Keratinocyte (primary cell): ENCODE measurements around the gene C11orf58. TPM values are rescaled to one million over a fixed set of nuclear protein-coding genes. Genes with fewer than 3 reads are reported as not detected.

Source experiments
- DNase-seq: peaks from one replicate; pipeline ENCODE4 v3.0.0-alpha.2; 2011; ENCODE audit warnings: low read depth, missing footprints, low spot score
- FAIRE-seq: peaks from 2 replicates; lab custom pipeline; 2011; peaks lifted over from hg19 to GRCh38; lab: Jason Lieb, UNC
- H2AFZ ChIP-seq: 2 replicates; pipeline ENCODE4 v1.6.0; 2012; ENCODE audit warnings: low read length, control low read depth, inconsistent platforms; ENCODE audit not compliant: control insufficient read depth
- H3K27ac ChIP-seq: 2 replicates; pipeline ENCODE4 v1.5.1; 2011; ENCODE audit warnings: low read length; ENCODE audit not compliant: control insufficient read depth, insufficient read depth
- H3K27me3 ChIP-seq: 3 replicates; pipeline ENCODE4 v1.6.0; 2011; ENCODE audit warnings: low read length; ENCODE audit not compliant: control insufficient read depth, insufficient read depth; ENCODE audit errors: extremely low read depth
- H3K36me3 ChIP-seq, 2 experiments: 2 replicates in 1 of 2; 3 replicates in 1 of 2; pipeline ENCODE4 v1.5.1; 2011; ENCODE audit warnings: low read length in 2 of 2, mild to moderate bottlenecking in 1 of 2; ENCODE audit not compliant: control insufficient read depth in 2 of 2, insufficient read depth in 2 of 2; ENCODE audit errors: extremely low read depth in 1 of 2
- H3K4me1 ChIP-seq: 3 replicates; pipeline ENCODE4 v1.5.1; 2011; ENCODE audit warnings: low read length; ENCODE audit not compliant: control insufficient read depth, insufficient read depth; ENCODE audit errors: extremely low read depth
- H3K4me2 ChIP-seq: 3 replicates; pipeline ENCODE4 v1.6.0; 2011; ENCODE audit warnings: low read depth, low read length; ENCODE audit not compliant: control insufficient read depth, insufficient read depth; ENCODE audit errors: extremely low read depth
- H3K4me3 ChIP-seq, 3 experiments: fragments of 200-600 bp in 1 of 3; sonication (generic) in 1 of 3; 2 replicates in 2 of 3; 3 replicates in 1 of 3; pipeline ENCODE4 v1.5.1; 2011 to 2016; ENCODE audit warnings: low read length in 3 of 3, mild to moderate bottlenecking in 3 of 3, control low read depth in 2 of 3, inconsistent platforms in 1 of 3, low read depth in 1 of 3, mixed read lengths in 1 of 3, mixed run types in 1 of 3, moderate library complexity in 1 of 3; ENCODE audit not compliant: control insufficient read depth in 2 of 3, insufficient read depth in 2 of 3; ENCODE audit errors: extremely low read depth in 1 of 3
- H3K79me2 ChIP-seq: 2 replicates; pipeline ENCODE4 v1.6.0; 2012; ENCODE audit warnings: low read length; ENCODE audit not compliant: control insufficient read depth, insufficient read depth
- H3K9ac ChIP-seq: 3 replicates; pipeline ENCODE4 v1.6.0; 2011; ENCODE audit warnings: low read length; ENCODE audit not compliant: control insufficient read depth, insufficient read depth; ENCODE audit errors: extremely low read depth
- H3K9me1 ChIP-seq: 3 replicates; pipeline ENCODE4 v1.6.0; 2011; ENCODE audit warnings: low read length; ENCODE audit not compliant: control insufficient read depth, insufficient read depth; ENCODE audit errors: extremely low read depth
- H3K9me3 ChIP-seq: 2 replicates; pipeline ENCODE4 v1.5.1; 2012; ENCODE audit warnings: low read depth, low read length; ENCODE audit not compliant: control insufficient read depth
- H4K20me1 ChIP-seq: 3 replicates; pipeline ENCODE4 v1.6.0; 2011; ENCODE audit warnings: low read length; ENCODE audit not compliant: control insufficient read depth, insufficient read depth; ENCODE audit errors: extremely low read depth
- EZH2 ChIP-seq: IDR thresholded peaks from one replicate; pipeline ENCODE4 v1.6.1; 2012; ENCODE audit warnings: inconsistent platforms, mild to moderate bottlenecking, low read length, moderate library complexity
- dilution Hi-C: fragments of 300-500 bp; cut with MboI; formaldehyde crosslinking; loops from one replicate; pipeline ENCODE4 v1.7.0; 2020; ENCODE audit warnings: low sequenced_read_pairs; ENCODE audit not compliant: extremely low pct_ligation_motif_present
- polyA plus RNA-seq, 5 experiments: library from polyadenylated mRNA; depleted of rRNA in 3 of 5; stranded (reverse) in 3 of 5; stranded (forward) in 1 of 5; unstranded in 1 of 5; fragments of >200 nt; gene quantifications; 1 replicate in 1 of 5; 2 replicates in 3 of 5; 3 replicates in 1 of 5; pipeline versions ENCODE4 v1.2.1 to v1.2.3, GENCODE V29; 2011 to 2012; ENCODE audit warnings: missing spikeins in 2 of 5, low read depth in 1 of 5, low replicate concordance in 1 of 5
- TF ChIP-seq, protein P1 (sequence below), 3 experiments: IDR thresholded peaks in 1 of 3; conservative IDR thresholded peaks in 1 of 3; optimal IDR thresholded peaks in 1 of 3; 2 replicates in 2 of 3; 3 replicates in 1 of 3; pipeline versions ENCODE3 to v1.5.1; 2011; ENCODE audit warnings: low read length in 3 of 3, mild to moderate bottlenecking in 3 of 3, moderate library complexity in 2 of 3, control low read depth in 1 of 3, inconsistent platforms in 1 of 3; ENCODE audit not compliant: insufficient read depth in 2 of 3; ENCODE audit errors: extremely low read depth in 1 of 3

C11orf58 gene
- polyA plus RNA-seq, 1 donor (not counting 4 experiments of a cell fraction or from before 2014, with no cell fraction given), result 166 TPM

DNA sequence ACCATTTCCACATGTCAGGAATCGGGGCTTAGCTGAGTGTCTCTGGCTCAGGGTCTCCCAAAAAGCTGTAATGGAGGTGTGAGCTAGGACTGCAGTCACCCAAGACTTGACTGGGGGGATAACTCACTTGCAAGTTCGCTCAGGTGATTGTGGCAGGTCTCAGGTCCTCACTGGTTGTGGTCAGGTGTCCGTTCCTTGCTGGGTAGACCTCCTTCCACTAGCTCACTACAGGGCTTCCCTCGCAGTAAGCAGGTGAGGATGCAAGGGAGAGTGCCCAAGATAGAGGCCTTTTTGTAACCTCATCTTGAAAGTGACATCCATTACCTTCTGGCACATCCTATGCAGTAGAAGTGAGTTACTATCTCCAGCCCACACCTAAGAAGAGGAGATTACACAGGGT is 29.5 kb downstream of the C11orf58 start:
- no peak overlapping the region for H3K27ac ChIP-seq
- no peaks in the 10 kb centered on the region for H3K4me1 ChIP-seq
- no peak overlapping the region for H3K4me2 ChIP-seq
- no peak overlapping the region for H3K4me3 ChIP-seq
- H3K36me3 ChIP-seq, result no peaks in the 10 kb centered on the region
- no peaks in the 10 kb centered on the region for H3K9me3 ChIP-seq
- dilution Hi-C loops, result no loop called here
- no peaks in the 10 kb centered on the region for H3K27me3 ChIP-seq
- no peak overlapping the region for H2AFZ ChIP-seq
- no peaks in the 10 kb centered on the region for H3K79me2 ChIP-seq
- DNase-seq (no peak), FAIRE-seq (no peak)
- H4K20me1 ChIP-seq, result no peaks in the 10 kb centered on the region
- TF ChIP-seq EZH2, result no peak
- TF ChIP-seq, protein P1, sequence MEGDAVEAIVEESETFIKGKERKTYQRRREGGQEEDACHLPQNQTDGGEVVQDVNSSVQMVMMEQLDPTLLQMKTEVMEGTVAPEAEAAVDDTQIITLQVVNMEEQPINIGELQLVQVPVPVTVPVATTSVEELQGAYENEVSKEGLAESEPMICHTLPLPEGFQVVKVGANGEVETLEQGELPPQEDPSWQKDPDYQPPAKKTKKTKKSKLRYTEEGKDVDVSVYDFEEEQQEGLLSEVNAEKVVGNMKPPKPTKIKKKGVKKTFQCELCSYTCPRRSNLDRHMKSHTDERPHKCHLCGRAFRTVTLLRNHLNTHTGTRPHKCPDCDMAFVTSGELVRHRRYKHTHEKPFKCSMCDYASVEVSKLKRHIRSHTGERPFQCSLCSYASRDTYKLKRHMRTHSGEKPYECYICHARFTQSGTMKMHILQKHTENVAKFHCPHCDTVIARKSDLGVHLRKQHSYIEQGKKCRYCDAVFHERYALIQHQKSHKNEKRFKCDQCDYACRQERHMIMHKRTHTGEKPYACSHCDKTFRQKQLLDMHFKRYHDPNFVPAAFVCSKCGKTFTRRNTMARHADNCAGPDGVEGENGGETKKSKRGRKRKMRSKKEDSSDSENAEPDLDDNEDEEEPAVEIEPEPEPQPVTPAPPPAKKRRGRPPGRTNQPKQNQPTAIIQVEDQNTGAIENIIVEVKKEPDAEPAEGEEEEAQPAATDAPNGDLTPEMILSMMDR (optimal IDR thresholded peaks at IDR 0.05 in 1 of 3, IDR thresholded peaks at IDR 0.05 in 1 of 3, conservative IDR thresholded peaks at IDR 0.05 in 1 of 3; ENCODE audit: extremely low read depth in 1 of 3, insufficient read depth in 2 of 3, low read length in 3 of 3), result no peak
- no peak overlapping the region for H3K9ac ChIP-seq
- H3K9me1 ChIP-seq, result no peaks in the 10 kb centered on the region

DNA sequence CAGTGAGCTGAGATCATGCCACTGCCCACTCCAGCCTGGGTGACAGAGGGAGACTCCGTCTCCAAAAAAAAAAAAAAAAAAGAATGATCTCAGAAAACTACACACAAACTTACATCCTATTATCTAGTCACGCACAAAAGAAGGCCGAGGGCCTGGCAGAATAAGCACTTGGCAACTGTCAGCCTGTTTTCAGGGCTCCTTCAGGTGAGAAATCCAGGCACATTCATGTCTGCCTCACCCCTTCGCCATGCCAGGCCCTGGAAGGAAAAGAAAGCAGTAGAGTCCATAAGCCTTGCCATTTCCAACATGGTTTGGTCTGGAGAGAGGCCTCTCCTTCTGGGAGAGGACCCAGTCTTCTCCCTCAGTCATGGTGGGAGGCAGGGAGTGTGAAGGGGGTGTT is 30.9 kb downstream of the C11orf58 start:
- no peaks in the 10 kb centered on the region for H3K9me3 ChIP-seq
- H3K9me1 ChIP-seq, result no peaks in the 10 kb centered on the region
- no peak overlapping the region for H2AFZ ChIP-seq
- no peak for DNase-seq
- dilution Hi-C loops, result no loop called here
- no peaks in the 10 kb centered on the region for H4K20me1 ChIP-seq
- H3K27ac ChIP-seq, result no peak overlapping the region
- no peak overlapping the region for H3K4me2 ChIP-seq
- no peaks in the 10 kb centered on the region for H3K27me3 ChIP-seq
- H3K36me3 ChIP-seq, result no peaks in the 10 kb centered on the region
- no peak overlapping the region for H3K9ac ChIP-seq
- no peak overlapping the region for H3K4me3 ChIP-seq
- TF ChIP-seq, protein P1 (optimal IDR thresholded peaks at IDR 0.05 in 1 of 3, IDR thresholded peaks at IDR 0.05 in 1 of 3, conservative IDR thresholded peaks at IDR 0.05 in 1 of 3; ENCODE audit: extremely low read depth in 1 of 3, insufficient read depth in 2 of 3, low read length in 3 of 3), result no peak
- TF ChIP-seq EZH2, result no peak
- H3K79me2 ChIP-seq, result no peaks in the 10 kb centered on the region
- no peaks in the 10 kb centered on the region for H3K4me1 ChIP-seq
- no peak for FAIRE-seq
